Islet precursor cell (in vitro differentiated cells): Measurements from ENCODE around the gene FOXL2.
"Not testable (repeated sequence)": the region's sequence is repeated elsewhere in the genome, so short reads cannot be mapped to it uniquely, and the experiment has no call there.

Source experiments
- DNase-seq: peaks from one replicate; pipeline ENCODE4 v3.0.0-alpha.2; 2018

The FOXL2 gene

GRCh38 chr3:138923531-138923994 is 23.4 kb downstream of the FOXL2 start:
- peak; percentile 93 for DNase-seq

DNA sequence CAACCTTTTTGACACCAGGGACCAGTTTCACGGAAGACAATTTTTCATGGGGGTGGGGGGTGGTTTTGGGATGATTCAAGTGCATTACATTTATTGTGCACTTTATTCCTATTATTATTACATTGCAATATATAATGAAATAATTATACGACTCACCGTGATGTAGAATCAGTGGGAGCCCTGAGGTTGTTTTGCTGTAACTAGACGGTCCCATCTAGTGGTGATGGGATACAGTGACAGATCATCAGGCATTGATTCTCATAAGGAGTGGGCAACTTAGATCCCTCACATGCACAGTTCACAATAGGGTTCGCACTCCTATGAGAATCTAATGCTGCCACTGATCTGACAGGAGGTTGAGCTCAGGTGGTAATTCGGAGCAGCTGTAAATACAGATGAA is 24.5 kb downstream of the FOXL2 start:
- DNase-seq: not testable (repeated sequence)

DNA sequence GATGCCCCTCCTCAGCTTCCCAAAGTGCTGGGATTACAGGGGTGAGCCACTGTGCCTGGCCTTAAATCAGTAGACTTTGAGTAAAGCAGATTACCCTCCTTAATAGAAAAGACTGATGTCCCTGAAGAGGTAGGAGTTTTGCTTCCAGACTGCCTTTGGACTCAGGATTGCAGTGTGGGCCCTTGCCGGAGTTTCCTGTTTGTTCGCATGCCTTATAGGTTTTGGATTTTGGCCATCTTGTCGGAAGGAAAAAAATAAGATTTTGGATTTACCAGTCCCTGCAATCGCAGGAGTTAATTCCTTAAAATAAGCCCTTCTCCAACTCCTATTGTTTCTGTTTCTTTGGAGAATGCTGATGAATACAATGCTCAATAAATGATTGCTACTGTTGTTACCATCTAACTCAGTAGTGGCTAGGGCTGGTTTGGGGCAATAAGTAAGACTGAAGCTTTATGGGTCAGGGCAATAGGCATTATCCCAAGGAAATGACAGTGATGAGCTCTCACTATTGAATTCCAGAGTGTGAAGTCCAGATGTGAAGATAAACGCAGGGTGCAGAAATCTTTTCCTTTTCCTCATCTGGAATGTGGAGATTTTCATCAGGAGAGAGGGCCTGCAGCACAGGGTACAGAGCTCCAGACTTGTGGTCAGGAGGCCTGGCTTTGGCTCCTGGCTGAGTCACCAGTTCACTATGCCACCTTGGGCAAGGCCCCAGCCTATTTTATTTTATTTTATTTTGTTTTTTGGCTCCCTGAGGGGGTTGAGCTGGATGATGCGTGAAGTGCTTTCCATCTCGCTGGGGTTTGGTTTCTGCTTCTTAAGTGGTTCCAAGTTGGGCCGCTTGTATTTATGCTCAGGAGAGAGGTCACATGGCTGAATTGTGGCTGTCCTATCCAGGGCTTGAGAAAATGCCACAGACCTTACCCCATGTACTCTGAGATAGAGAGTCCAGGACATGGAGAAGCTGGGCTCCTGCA is 25.3 kb downstream of the FOXL2 start:
- peak; percentile 93 for DNase-seq

DNA sequence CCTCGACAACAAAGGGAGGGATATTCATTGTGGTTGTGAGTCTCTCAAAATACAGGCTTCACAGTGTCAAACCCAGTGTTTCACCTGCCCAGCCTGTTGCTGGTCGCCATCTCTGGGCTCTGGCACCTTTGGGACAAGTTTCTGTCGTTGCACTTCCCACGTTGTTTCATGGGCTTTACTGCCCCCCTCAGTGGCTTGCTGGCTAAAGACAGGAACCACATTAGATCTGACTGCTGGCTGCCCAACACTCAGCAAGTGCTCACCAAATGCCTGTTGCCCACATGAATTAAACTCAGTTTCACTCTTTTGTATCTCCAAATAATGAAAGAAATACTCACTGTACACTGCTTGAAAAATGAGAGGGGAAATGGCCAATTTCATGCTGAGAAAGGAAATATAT is 27.6 kb downstream of the FOXL2 start:
- DNase-seq: no peak

- DNase-seq: no peak
Measured at GRCh38 chr3:138916824-138917223, 30.1 kb downstream of the FOXL2 start.

GRCh38 chr3:138915503-138916498 is 31.1 kb downstream of the FOXL2 start:
- DNase-seq: peak; percentile 96

DNA sequence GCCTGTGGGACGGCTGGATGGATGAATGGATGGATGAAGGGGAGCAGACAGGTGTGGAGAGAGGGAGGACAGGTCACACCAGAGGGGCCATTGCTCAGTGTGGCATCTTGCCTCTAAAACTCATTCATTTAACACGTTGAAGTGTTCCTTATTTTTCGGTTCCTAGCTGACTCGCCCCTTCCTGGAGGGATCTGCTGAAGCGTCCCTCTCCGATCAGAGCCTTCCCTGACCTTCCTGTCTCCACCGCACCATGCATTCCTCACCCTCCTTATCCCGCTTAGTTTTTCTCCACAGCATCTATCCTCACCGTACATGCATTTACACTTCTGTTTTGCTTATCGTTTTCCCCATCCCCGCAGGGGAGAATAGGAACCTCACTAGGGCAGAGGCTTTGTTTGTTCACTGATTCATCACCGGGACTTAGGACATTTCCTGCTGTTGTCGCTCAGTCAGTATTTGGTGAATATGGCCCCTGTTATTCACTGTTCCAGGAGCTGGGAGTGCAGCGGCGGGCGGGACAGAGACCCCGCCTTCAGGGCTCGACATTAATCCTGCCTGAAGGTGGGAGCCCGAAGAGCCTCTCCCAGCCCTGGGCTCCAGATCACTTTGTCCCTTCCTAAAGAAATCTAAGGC is 32.0 kb downstream of the FOXL2 start:
- peak; percentile 69 for DNase-seq

- no peak for DNase-seq
Measured at GRCh38 chr3:138913766-138914165, 33.2 kb downstream of the FOXL2 start.

- no peak for DNase-seq
Measured at GRCh38 chr3:138912237-138912636, 34.7 kb downstream of the FOXL2 start.

DNA sequence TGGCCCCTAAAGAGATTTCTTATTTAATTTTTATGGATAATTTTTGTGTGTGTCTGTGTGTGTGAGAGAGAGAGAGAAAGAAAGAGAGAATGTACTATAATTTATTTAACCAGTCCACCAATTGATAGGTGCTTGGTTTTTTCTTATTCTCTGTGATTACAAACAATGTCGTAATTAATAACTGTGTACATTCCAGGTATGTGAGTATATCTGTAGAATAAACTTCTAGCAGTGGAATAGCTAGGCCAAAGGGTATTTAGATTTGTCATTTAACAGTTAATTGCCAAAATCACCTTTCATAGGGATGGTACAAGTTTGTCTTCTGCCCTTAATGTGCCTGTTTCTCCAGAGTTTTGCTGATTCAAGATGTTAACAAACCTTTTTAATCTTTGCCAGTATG is 35.3 kb downstream of the FOXL2 start:
- DNase-seq: no peak

GRCh38 chr3:138909904-138910303 is 37.0 kb downstream of the FOXL2 start:
- no peak for DNase-seq

DNA sequence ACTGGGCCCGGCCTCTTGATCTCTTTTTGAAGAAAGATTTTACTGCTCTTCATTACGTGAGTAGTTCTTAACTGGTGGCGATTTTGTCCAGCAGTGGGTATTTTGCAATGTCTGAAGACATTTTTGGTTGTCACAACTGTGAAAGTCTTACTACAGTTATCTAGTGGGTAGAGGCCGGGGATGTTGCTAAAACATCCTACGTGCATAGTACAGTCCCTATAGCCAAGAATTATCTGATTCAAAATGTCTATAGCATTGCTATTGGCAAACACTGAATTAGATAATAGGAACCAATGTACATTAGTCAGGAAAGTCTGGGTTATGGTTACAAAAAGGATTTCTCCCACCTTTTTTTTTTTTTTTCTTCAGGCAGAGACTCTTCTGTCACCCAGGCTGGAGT is 38.1 kb downstream of the FOXL2 start:
- DNase-seq: no peak

DNA sequence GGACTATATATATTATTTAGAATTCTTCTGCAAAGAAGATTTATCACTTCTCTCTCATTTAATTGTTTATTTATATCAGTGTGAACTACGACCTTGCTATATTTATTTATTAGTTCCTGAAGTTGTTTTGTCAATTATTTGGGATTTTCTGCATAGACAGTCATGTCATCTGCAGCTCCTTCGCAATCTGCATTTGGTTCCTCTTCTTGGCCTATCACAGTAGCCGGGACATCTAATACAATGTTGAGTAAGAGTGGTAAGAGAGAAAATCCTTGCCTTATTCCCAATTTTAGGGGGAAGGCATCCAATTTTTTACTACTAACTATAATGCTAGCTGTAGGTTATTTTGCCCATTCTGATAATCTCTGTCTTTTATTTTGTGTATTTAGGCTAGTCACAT is 39.4 kb downstream of the FOXL2 start:
- no peak for DNase-seq

DNA sequence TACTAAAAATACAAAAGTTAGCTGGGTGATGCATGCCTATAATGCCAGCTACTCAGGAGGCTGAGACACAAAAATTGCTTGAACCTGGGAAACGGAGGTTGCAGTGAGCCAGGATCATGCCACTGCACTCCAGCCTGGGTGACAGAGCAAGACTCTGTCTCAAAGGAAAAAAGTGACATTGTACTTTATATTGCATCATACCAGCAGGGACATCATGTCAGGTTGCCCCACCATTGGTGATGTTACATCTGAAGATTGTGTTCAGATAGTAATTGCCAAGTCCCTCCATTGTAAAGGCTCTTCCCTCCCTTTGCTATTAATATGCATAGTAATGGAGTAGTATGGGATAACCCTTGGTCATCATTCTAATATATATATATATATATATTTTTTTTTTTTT is 44.8 kb downstream of the FOXL2 start:
- DNase-seq: no peak

- no peak for DNase-seq
Measured at GRCh38 chr3:138901567-138901966, 45.4 kb downstream of the FOXL2 start.

- no peak for DNase-seq
Measured at GRCh38 chr3:138899351-138899991, 47.5 kb downstream of the FOXL2 start.

- no peak for DNase-seq
Measured at GRCh38 chr3:138898708-138899107, 48.2 kb downstream of the FOXL2 start.

- no peak for DNase-seq
Measured at GRCh38 chr3:138898301-138898700, 48.6 kb downstream of the FOXL2 start.
